Lower leg skin (tissue), 3 donors: ENCODE results near the gene IFT57.

Experiments used
- POLR2A ChIP-seq, 2 donors: fragments of 450-650 bp; IDR thresholded peaks; one replicate each; pipeline ENCODE4 v1.6.1; 2016 to 2017; ENCODE audit warnings: antibody characterized with exemption in 2 of 2, mild to moderate bottlenecking in 1 of 2, moderate library complexity in 1 of 2
- TF ChIP-seq, protein P1 (sequence below), 3 donors: fragments of 450-650 bp; IDR thresholded peaks; one replicate each; pipeline ENCODE4 v1.5.1; 2016; ENCODE audit warnings: antibody characterized with exemption in 3 of 3, mild to moderate bottlenecking in 3 of 3, moderate library complexity in 2 of 3

DNA sequence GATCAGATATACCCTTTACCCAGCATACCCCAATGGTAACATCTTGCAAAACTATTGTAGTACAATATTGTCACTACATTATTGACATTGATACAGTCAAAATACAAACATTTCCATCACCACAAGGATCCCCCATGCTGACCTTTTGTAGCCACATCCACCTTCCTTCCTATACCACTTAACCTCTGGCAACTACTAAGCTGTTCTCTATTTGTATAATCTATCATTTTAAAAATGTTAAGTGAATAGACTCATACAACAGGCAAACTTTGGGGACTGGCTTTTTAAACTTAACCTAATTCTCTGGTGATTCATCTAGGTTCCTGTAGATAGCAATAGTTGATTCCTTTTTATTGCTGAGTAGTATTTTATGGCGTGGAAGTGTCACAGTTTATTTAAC, 29.6 kb upstream of the IFT57 start:
- no peak for TF ChIP-seq POLR2A (IDR thresholded peaks at IDR 0.05)
- TF ChIP-seq, protein P1, sequence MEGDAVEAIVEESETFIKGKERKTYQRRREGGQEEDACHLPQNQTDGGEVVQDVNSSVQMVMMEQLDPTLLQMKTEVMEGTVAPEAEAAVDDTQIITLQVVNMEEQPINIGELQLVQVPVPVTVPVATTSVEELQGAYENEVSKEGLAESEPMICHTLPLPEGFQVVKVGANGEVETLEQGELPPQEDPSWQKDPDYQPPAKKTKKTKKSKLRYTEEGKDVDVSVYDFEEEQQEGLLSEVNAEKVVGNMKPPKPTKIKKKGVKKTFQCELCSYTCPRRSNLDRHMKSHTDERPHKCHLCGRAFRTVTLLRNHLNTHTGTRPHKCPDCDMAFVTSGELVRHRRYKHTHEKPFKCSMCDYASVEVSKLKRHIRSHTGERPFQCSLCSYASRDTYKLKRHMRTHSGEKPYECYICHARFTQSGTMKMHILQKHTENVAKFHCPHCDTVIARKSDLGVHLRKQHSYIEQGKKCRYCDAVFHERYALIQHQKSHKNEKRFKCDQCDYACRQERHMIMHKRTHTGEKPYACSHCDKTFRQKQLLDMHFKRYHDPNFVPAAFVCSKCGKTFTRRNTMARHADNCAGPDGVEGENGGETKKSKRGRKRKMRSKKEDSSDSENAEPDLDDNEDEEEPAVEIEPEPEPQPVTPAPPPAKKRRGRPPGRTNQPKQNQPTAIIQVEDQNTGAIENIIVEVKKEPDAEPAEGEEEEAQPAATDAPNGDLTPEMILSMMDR (IDR thresholded peaks at IDR 0.05), result no peak
